HEK293T (cell line): ENCODE data around the gene ITPA.
"Not testable (repeated sequence)": the region's sequence is repeated elsewhere in the genome, so short reads cannot be mapped to it uniquely, and the experiment has no call there.

Experiments
- CTCF ChIA-PET: fragments of 350-600 bp; formaldehyde crosslinking; extraction: SDS; loops from one replicate; lab custom pipeline; 2021; ENCODE audit warnings: antibody characterized with exemption, inconsistent platforms; lab: Yijun Ruan, JAX
- POLR2A ChIA-PET: fragments of 350-600 bp; formaldehyde crosslinking; extraction: SDS; loops from one replicate; lab custom pipeline; 2020; ENCODE audit warnings: antibody characterized with exemption, inconsistent platforms; lab: Yijun Ruan, JAX
- DNase-seq: peaks from one replicate; pipeline ENCODE4 v3.0.0; 2012; ENCODE audit warnings: mixed read lengths; ENCODE audit errors: extremely low spot score
- ARNT ChIP-seq: fragments of 450-650 bp; IDR thresholded peaks from 2 replicates; pipeline ENCODE4 v1.6.1; 2017; ENCODE audit warnings: mild to moderate bottlenecking
- BHLHE40 ChIP-seq: fragments of 450-650 bp; IDR thresholded peaks from 2 replicates; pipeline ENCODE4 v1.6.1; 2016; ENCODE audit warnings: mild to moderate bottlenecking, moderate library complexity, borderline replicate concordance
- CTBP1 ChIP-seq: fragments of 450-650 bp; IDR thresholded peaks from 2 replicates; pipeline ENCODE4 v1.6.1; 2016; ENCODE audit warnings: borderline replicate concordance
- ELF4 ChIP-seq: fragments of 450-650 bp; IDR thresholded peaks from 2 replicates; pipeline ENCODE4 v1.6.1; 2017; ENCODE audit warnings: antibody characterized with exemption
- FOXA1 ChIP-seq: fragments of 450-650 bp; IDR thresholded peaks from 2 replicates; pipeline ENCODE4 v1.6.1; 2016; ENCODE audit warnings: mild to moderate bottlenecking
- FOXK2 ChIP-seq: fragments of 450-650 bp; IDR thresholded peaks from 2 replicates; pipeline ENCODE4 v1.6.1; 2016; ENCODE audit warnings: mild to moderate bottlenecking
- FOXM1 ChIP-seq: fragments of 450-650 bp; IDR thresholded peaks from 2 replicates; pipeline ENCODE4 v1.6.1; 2017; ENCODE audit warnings: mild to moderate bottlenecking, borderline replicate concordance
- HDGF ChIP-seq: fragments of 450-650 bp; IDR thresholded peaks from 2 replicates; pipeline ENCODE4 v1.6.1; 2017; ENCODE audit warnings: antibody characterized with exemption, borderline replicate concordance
- L3MBTL2 ChIP-seq: fragments of 450-650 bp; conservative IDR thresholded peaks from 2 replicates; pipeline ENCODE4 v1.6.1; 2016; ENCODE audit warnings: mild to moderate bottlenecking
- LEF1 ChIP-seq: fragments of 450-650 bp; IDR thresholded peaks from 2 replicates; pipeline ENCODE4 v1.6.1; 2017; ENCODE audit warnings: mild to moderate bottlenecking, borderline replicate concordance
- NFRKB ChIP-seq: fragments of 450-650 bp; IDR thresholded peaks from 2 replicates; pipeline ENCODE4 v1.6.1; 2016; ENCODE audit warnings: mild to moderate bottlenecking, moderate library complexity
- SP1 ChIP-seq: fragments of 450-650 bp; IDR thresholded peaks from 2 replicates; pipeline ENCODE4 v1.6.1; 2017
- SUZ12 ChIP-seq: fragments of 450-650 bp; IDR thresholded peaks from 2 replicates; pipeline ENCODE4 v1.6.1; 2016; ENCODE audit warnings: mild to moderate bottlenecking
- TARDBP ChIP-seq: fragments of 450-650 bp; IDR thresholded peaks from 2 replicates; pipeline ENCODE4 v1.6.1; 2016
- ZNF384 ChIP-seq: fragments of 450-650 bp; IDR thresholded peaks from 2 replicates; pipeline ENCODE4 v1.6.1; 2016
- TF ChIP-seq, protein P1 (sequence below): fragments of 450-650 bp; IDR thresholded peaks from 2 replicates; pipeline ENCODE4 v1.6.1; 2016

ITPA gene

GRCh38 chr20:3173610-3174441 lies 35.5 kb upstream of the ITPA start:
- POLR2A ChIA-PET, result interaction anchor here (0.7 to 2.3 kb wide), 2 partner anchors 11 to 14 kb away, joined by 4 to 13 read pairs; partner anchors contain the start of genes FASTKD5 and UBOX5
- TF ChIP-seq, protein P1, sequence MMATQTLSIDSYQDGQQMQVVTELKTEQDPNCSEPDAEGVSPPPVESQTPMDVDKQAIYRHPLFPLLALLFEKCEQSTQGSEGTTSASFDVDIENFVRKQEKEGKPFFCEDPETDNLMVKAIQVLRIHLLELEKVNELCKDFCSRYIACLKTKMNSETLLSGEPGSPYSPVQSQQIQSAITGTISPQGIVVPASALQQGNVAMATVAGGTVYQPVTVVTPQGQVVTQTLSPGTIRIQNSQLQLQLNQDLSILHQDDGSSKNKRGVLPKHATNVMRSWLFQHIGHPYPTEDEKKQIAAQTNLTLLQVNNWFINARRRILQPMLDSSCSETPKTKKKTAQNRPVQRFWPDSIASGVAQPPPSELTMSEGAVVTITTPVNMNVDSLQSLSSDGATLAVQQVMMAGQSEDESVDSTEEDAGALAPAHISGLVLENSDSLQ, result no peak
- TF ChIP-seq ZNF384 (no peak), L3MBTL2 (peak; percentile 65), FOXK2 (no peak), ARNT (no peak), TARDBP (peak; percentile 73), CTBP1 (no peak), SUZ12 (no peak)
- CTCF ChIA-PET, result no interaction called here
- peak; percentile 97 for DNase-seq

GRCh38 chr20:3174442-3175261 lies 34.6 kb upstream of the ITPA start:
- POLR2A ChIA-PET, result no interaction called here
- no peak for DNase-seq
- TF ChIP-seq, protein P1, result no peak
- TF ChIP-seq ELF4, result no peak
- TF ChIP-seq BHLHE40, result no peak
- no peak for TF ChIP-seq L3MBTL2
- no peak for TF ChIP-seq HDGF
- no peak for TF ChIP-seq NFRKB
- CTCF ChIA-PET, result no interaction called here

- ChIA-PET POLR2A (no interaction called here), CTCF (no interaction called here)
- no peak for DNase-seq
- TF ChIP-seq SUZ12 (no peak), TARDBP (no peak), FOXK2 (no peak), HDGF (no peak), LEF1 (no peak), FOXA1 (no peak), BHLHE40 (no peak), NFRKB (no peak), FOXM1 (no peak), CTBP1 (no peak), SP1 (no peak)
- TF ChIP-seq, protein P1, result no peak
These were observed 34.0 kb upstream of the ITPA start for GRCh38 chr20:3175270-3175669.

- CTCF ChIA-PET, result no interaction called here
- TF ChIP-seq BHLHE40 (no peak), FOXA1 (no peak), NFRKB (no peak), ZNF384 (peak; percentile 41; the same call in 1 of the 2 replicates), L3MBTL2 (no peak), HDGF (no peak)
- no peak for DNase-seq
- POLR2A ChIA-PET, result interaction anchor here (0.9 kb wide), 1 partner anchor 18 kb away, joined by 5 read pairs; the partner anchor contains the start of genes FASTKD5 and UBOX5
These were observed 31.4 kb upstream of the ITPA start for GRCh38 chr20:3177746-3178485.

DNA sequence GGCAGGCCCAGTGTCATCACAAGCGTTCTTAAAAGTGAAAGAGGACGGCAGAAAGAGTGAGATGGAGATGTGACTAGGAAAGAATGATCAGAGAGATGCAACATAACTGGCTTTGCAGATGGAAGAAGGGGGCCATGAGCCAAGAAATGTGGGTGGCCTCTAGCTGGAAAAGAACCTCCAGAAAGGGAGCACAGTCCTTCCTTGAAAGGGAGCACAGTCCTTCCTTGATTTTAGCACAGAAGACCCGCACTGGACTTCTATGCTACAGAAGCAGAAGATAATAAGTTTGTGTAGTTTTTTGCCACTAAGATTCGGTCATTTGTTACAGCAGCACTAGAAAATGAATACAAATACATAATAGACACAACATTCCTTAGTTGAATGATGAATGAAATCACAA lies 29.0 kb upstream of the ITPA start:
- ChIA-PET CTCF (no interaction called here), POLR2A (no interaction called here)
- no peak for TF ChIP-seq NFRKB
- no peak for TF ChIP-seq FOXK2
- no peak for TF ChIP-seq FOXM1
- TF ChIP-seq BHLHE40, result no peak
- TF ChIP-seq L3MBTL2, result no peak
- no peak for TF ChIP-seq SP1
- no peak for TF ChIP-seq LEF1
- no peak for DNase-seq

GRCh38 chr20:3181270-3181669 lies 28.0 kb upstream of the ITPA start:
- TF ChIP-seq SP1 (no peak), BHLHE40 (no peak), LEF1 (no peak), ELF4 (no peak), FOXM1 (no peak), L3MBTL2 (no peak), ARNT (no peak), FOXA1 (no peak), TARDBP (no peak), NFRKB (no peak), FOXK2 (no peak), CTBP1 (no peak), SUZ12 (no peak)
- TF ChIP-seq, protein P1, result no peak
- POLR2A ChIA-PET, result no interaction called here
- CTCF ChIA-PET, result no interaction called here
- DNase-seq, result no peak

DNA sequence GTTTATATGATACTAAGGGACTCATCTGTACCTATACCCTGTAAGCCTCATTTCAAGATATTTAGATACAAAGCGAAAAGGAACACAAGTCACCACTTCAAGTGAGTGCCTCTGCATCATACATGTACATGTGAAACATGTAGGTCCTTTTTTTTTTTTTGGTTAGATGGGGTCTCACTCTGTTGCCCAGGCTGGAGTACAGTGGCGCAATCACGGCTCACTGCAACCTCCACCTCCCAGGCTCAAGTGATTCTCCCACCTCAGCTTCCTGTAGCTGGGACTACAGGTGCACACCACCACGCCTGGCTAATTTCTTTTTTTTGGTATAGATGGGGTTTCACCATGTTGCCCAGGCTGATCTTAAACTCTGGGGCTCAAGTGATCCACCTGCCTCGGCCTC lies 26.9 kb upstream of the ITPA start:
- DNase-seq, POLR2A ChIA-PET, CTCF ChIA-PET: not testable (repeated sequence)
